ENCODE measurements around the gene THAP7. TPM values are rescaled to one million over a fixed set of nuclear protein-coding genes. Genes with fewer than 3 reads are reported as not detected.

THAP7 gene
- total and polyA plus RNA-seq, 2 of the 13 experiments (the other 11 are each of a cell fraction or from before 2014, with no cell fraction given), result 13.0 to 25.5 TPM

GRCh38 chr22:21001601-21002325, at the start of gene THAP7 (continued):
- TF ChIP-seq HOXA9 (CRISPR knock-in tag; IDR thresholded peaks at IDR 0.05; ENCODE audit: borderline replicate concordance) (peak; percentile 67; the same call in 1 of the 2 replicates), ZNF180 (CRISPR knock-in tag; IDR thresholded peaks at IDR 0.05; ENCODE audit: borderline replicate concordance, low read depth) (0 out of 2 replicates have a peak, but pooled peaks have one; percentile 6), ZNF850 (CRISPR knock-in tag; conservative IDR thresholded peaks at IDR 0.05) (0 out of 2 replicates have a peak, but pooled peaks have one; percentile 62), ZNF317 (CRISPR knock-in tag; IDR thresholded peaks at IDR 0.05) (peak; percentile 81; the same call in 1 of the 2 replicates), ZNF619 (CRISPR knock-in tag; IDR thresholded peaks at IDR 0.05) (no peak), SMC3 (IDR thresholded peaks at IDR 0.05; ENCODE audit: low read length) (no peak), POLR2AphosphoS5 (IDR thresholded peaks at IDR 0.05; ENCODE audit: low read depth, low read length) (peak; percentile 81), FOXC1 (CRISPR knock-in tag; IDR thresholded peaks at IDR 0.05; ENCODE audit: borderline replicate concordance) (peak; percentile 97), PRPF4 (IDR thresholded peaks at IDR 0.05; ENCODE audit: low read depth, low read length, poor library complexity, severe bottlenecking) (no peak), ZNF629 (CRISPR knock-in tag; conservative IDR thresholded peaks at IDR 0.05) (no peak), ZNF724P (CRISPR knock-in tag; IDR thresholded peaks at IDR 0.05; ENCODE audit: borderline replicate concordance) (peak; percentile 84; the same call in 1 of the 2 replicates), NFATC3 (CRISPR knock-in tag; IDR thresholded peaks at IDR 0.05) (no peak), AKAP8 (CRISPR knock-in tag; IDR thresholded peaks at IDR 0.05) (peak; percentile 43; the same call in 1 of the 2 replicates), MXD4 (CRISPR knock-in tag; IDR thresholded peaks at IDR 0.05) (peak; percentile 81), IRF1 (CRISPR knock-in tag; IDR thresholded peaks at IDR 0.05; ENCODE audit: low read depth) (0 out of 2 replicates have a peak, but pooled peaks have one; percentile 86), ZMAT3 (CRISPR knock-in tag; conservative IDR thresholded peaks at IDR 0.05) (peak; percentile 71; the same call in 1 of the 2 replicates), SOX5 (CRISPR knock-in tag; IDR thresholded peaks at IDR 0.05; ENCODE audit: borderline replicate concordance) (peak; percentile 29; the same call in 1 of the 2 replicates), STAT5B (CRISPR knock-in tag; IDR thresholded peaks at IDR 0.05) (no peak), KDM5B (CRISPR knock-in tag; IDR thresholded peaks at IDR 0.05; ENCODE audit: borderline replicate concordance) (peak; percentile 95), FOXO1 (CRISPR knock-in tag; IDR thresholded peaks at IDR 0.05) (peak; percentile 9)
- TF ChIP-seq, protein P1, sequence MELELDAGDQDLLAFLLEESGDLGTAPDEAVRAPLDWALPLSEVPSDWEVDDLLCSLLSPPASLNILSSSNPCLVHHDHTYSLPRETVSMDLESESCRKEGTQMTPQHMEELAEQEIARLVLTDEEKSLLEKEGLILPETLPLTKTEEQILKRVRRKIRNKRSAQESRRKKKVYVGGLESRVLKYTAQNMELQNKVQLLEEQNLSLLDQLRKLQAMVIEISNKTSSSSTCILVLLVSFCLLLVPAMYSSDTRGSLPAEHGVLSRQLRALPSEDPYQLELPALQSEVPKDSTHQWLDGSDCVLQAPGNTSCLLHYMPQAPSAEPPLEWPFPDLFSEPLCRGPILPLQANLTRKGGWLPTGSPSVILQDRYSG (CRISPR knock-in tag; IDR thresholded peaks at IDR 0.05), result no peak
- TF ChIP-seq, protein P2, sequence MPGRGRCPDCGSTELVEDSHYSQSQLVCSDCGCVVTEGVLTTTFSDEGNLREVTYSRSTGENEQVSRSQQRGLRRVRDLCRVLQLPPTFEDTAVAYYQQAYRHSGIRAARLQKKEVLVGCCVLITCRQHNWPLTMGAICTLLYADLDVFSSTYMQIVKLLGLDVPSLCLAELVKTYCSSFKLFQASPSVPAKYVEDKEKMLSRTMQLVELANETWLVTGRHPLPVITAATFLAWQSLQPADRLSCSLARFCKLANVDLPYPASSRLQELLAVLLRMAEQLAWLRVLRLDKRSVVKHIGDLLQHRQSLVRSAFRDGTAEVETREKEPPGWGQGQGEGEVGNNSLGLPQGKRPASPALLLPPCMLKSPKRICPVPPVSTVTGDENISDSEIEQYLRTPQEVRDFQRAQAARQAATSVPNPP (CRISPR knock-in tag; IDR thresholded peaks at IDR 0.05), result peak; percentile 53; the same call in 1 of the 2 replicates
- TF ChIP-seq, protein P3, sequence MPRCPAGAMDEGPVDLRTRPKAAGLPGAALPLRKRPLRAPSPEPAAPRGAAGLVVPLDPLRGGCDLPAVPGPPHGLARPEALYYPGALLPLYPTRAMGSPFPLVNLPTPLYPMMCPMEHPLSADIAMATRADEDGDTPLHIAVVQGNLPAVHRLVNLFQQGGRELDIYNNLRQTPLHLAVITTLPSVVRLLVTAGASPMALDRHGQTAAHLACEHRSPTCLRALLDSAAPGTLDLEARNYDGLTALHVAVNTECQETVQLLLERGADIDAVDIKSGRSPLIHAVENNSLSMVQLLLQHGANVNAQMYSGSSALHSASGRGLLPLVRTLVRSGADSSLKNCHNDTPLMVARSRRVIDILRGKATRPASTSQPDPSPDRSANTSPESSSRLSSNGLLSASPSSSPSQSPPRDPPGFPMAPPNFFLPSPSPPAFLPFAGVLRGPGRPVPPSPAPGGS (CRISPR knock-in tag; IDR thresholded peaks at IDR 0.05), result no peak; the same call in none of the 2 replicates
- TF ChIP-seq, protein P4, sequence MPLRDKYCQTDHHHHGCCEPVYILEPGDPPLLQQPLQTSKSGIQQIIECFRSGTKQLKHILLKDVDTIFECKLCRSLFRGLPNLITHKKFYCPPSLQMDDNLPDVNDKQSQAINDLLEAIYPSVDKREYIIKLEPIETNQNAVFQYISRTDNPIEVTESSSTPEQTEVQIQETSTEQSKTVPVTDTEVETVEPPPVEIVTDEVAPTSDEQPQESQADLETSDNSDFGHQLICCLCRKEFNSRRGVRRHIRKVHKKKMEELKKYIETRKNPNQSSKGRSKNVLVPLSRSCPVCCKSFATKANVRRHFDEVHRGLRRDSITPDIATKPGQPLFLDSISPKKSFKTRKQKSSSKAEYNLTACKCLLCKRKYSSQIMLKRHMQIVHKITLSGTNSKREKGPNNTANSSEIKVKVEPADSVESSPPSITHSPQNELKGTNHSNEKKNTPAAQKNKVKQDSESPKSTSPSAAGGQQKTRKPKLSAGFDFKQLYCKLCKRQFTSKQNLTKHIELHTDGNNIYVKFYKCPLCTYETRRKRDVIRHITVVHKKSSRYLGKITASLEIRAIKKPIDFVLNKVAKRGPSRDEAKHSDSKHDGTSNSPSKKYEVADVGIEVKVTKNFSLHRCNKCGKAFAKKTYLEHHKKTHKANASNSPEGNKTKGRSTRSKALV (CRISPR knock-in tag; IDR thresholded peaks at IDR 0.05), result no peak; the same call in 1 of the 2 replicates
